B cell (primary cell): ENCODE data around the gene GLT1D1. TPM values are rescaled to one million over a fixed set of nuclear protein-coding genes. Genes with fewer than 3 reads are reported as not detected.

Experiments used
- ATAC-seq: fragments of 200-7000 bp; cut with Tn5 transposase; one replicate; pipeline ENCODE4 v1.10.0; 2021; ENCODE audit warnings: low read depth, mild to moderate bottlenecking, moderate number of reproducible peaks, moderate library complexity
- CTCF ChIA-PET: fragments of 350-600 bp; sonication (Branson Sonifier 250); formaldehyde crosslinking; loops from one replicate; lab custom pipeline; 2021; ENCODE audit warnings: antibody characterized with exemption, inconsistent platforms; lab: Charles Lee
- POLR2A ChIA-PET: fragments of 350-600 bp; sonication (Branson Sonifier 250); formaldehyde crosslinking; loops from one replicate; lab custom pipeline; 2021; ENCODE audit warnings: antibody characterized with exemption; lab: Charles Lee
- DNase-seq: peaks from one replicate; pipeline ENCODE4 v3.0.0; 2013
- H2AFZ ChIP-seq: 2 replicates; pipeline ENCODE4 v1.6.1; 2012; ENCODE audit warnings: mild to moderate bottlenecking, low read depth, low read length; ENCODE audit not compliant: insufficient read depth, poor library complexity, severe bottlenecking
- H3K27ac ChIP-seq, 2 donors: 1 replicate in 1 of 2; 2 replicates in 1 of 2; pipeline ENCODE4 v1.5.1; 2012 to 2013; ENCODE audit warnings: low read length in 2 of 2, mild to moderate bottlenecking in 2 of 2, moderate library complexity in 1 of 2
- H3K27me3 ChIP-seq, 4 experiments: fragments of 200-600 bp in 1 of 4; sonication (generic) in 1 of 4; replicated peaks in 1 of 4; 1 replicate in 2 of 4; 2 replicates in 2 of 4; pipeline versions ENCODE4 v1.6.1 to v1.7.0; 2013 to 2016; ENCODE audit warnings: low read length in 3 of 4, mild to moderate bottlenecking in 2 of 4, mixed read lengths in 1 of 4, moderate library complexity in 1 of 4; ENCODE audit not compliant: insufficient read depth in 4 of 4, control insufficient read depth in 3 of 4; ENCODE audit errors: control extremely low read depth in 1 of 4
- H3K36me3 ChIP-seq, 2 experiments: replicated peaks in 1 of 2; 1 replicate in 1 of 2; 2 replicates in 1 of 2; pipeline versions ENCODE4 v1.6.1 to v1.7.1; 2013; ENCODE audit warnings: low read length in 1 of 2; ENCODE audit not compliant: insufficient read depth in 2 of 2, control insufficient read depth in 1 of 2; ENCODE audit errors: control extremely low read depth in 1 of 2, extremely low read depth in 1 of 2
- H3K4me1 ChIP-seq, 2 donors: fragments of 200-600 bp in 1 of 2; sonication (generic) in 1 of 2; 1 replicate in 1 of 2; 2 replicates in 1 of 2; pipeline versions ENCODE4 v1.5.1 to v1.6.1; 2013 to 2017; ENCODE audit warnings: low read length in 2 of 2; ENCODE audit not compliant: control insufficient read depth in 2 of 2, insufficient read depth in 2 of 2
- H3K4me2 ChIP-seq: replicated peaks from 2 replicates; pipeline ENCODE3; 2012; ENCODE audit warnings: mild to moderate bottlenecking, low read depth, low read length; ENCODE audit not compliant: poor library complexity, severe bottlenecking
- H3K4me3 ChIP-seq, 5 experiments: fragments of 200-600 bp in 1 of 5; sonication (generic) in 1 of 5; 1 replicate in 3 of 5; 2 replicates in 2 of 5; pipeline versions ENCODE4 v1.5.1 to v1.7.0; 2011 to 2016; ENCODE audit warnings: low read length in 4 of 5, mild to moderate bottlenecking in 4 of 5, low read depth in 2 of 5, control low read depth in 1 of 5, moderate library complexity in 1 of 5; ENCODE audit not compliant: insufficient read depth in 1 of 5; ENCODE audit errors: control extremely low read depth in 1 of 5, extremely low read depth in 1 of 5
- H3K79me2 ChIP-seq: fragments of 200-600 bp; sonication (generic); one replicate; pipeline ENCODE4 v1.6.0; 2016; ENCODE audit warnings: low read length; ENCODE audit not compliant: control insufficient read depth, insufficient read depth
- H3K9ac ChIP-seq: fragments of 200-600 bp; sonication (generic); 2 replicates; pipeline ENCODE4 v1.6.1; 2017; ENCODE audit warnings: mild to moderate bottlenecking, low read length, moderate library complexity
- H3K9me3 ChIP-seq, 3 donors: one replicate each; pipeline versions ENCODE4 v1.6.1 to v1.7.1; 2013; ENCODE audit warnings: low read length in 2 of 3; ENCODE audit not compliant: control insufficient read depth in 2 of 3, insufficient read depth in 1 of 3; ENCODE audit errors: control extremely low read depth in 1 of 3
- H4K20me1 ChIP-seq: 2 replicates; pipeline ENCODE4 v1.6.0; 2012; ENCODE audit warnings: mild to moderate bottlenecking, low read length; ENCODE audit not compliant: insufficient read depth, control insufficient read depth, poor library complexity, severe bottlenecking
- H3K27ac Mint-ChIP-seq: one replicate; pipeline ENCODE4 v1.8.0; 2021; ENCODE audit warnings: mixed read lengths
- H3K27me3 Mint-ChIP-seq: one replicate; pipeline ENCODE4 v1.8.0; 2021; ENCODE audit warnings: mixed read lengths
- H3K4me1 Mint-ChIP-seq: one replicate; pipeline ENCODE4 v1.8.0; 2021; ENCODE audit warnings: mixed read lengths
- H3K4me3 Mint-ChIP-seq: one replicate; pipeline ENCODE4 v1.8.0; 2021; ENCODE audit warnings: mixed read lengths
- H3K9me3 Mint-ChIP-seq: one replicate; pipeline ENCODE4 v1.8.0; 2022; ENCODE audit warnings: mixed read lengths; ENCODE audit not compliant: insufficient read depth
- EZH2 ChIP-seq: IDR thresholded peaks from 2 replicates; pipeline ENCODE4 v1.6.1; 2012; ENCODE audit warnings: borderline replicate concordance, low read depth, mild to moderate bottlenecking, moderate library complexity, low read length; ENCODE audit not compliant: insufficient read depth, poor library complexity, severe bottlenecking
- WGBS: methylation state at CpG from one replicate; pipeline ENCODE4 v1.1.5; 2013; ENCODE audit warnings: missing lambda C conversion rate; ENCODE audit not compliant: insufficient coverage; 5-methylcytosine and 5-hydroxymethylcytosine counted together
- intact Hi-C: fragments of 100-400 bp; cut with micrococcal nuclease; formaldehyde crosslinking; loops from one replicate; pipeline ENCODE4 v1.10.0; 2022
- polyA minus RNA-seq: library from RNA; depleted of rRNA, polyadenylated mRNA; stranded (reverse); fragments of >200 nt; gene quantifications from 2 replicates; pipeline ENCODE4 v1.2.3, GENCODE V29; 2012
- polyA plus RNA-seq: library from polyadenylated mRNA; depleted of rRNA; stranded (reverse); fragments of >200 nt; gene quantifications from 2 replicates; pipeline ENCODE4 v1.2.3, GENCODE V29; 2012
- total RNA-seq, 2 donors: library from RNA; stranded (reverse); fragments of 120-200 nt in 1 of 2; gene quantifications; 1 replicate in 1 of 2; 2 replicates in 1 of 2; pipeline versions ENCODE4 v1.2.3 to v1.2.4, GENCODE V29; 2013 to 2022
- TF ChIP-seq, protein P1 (sequence below): fragments of 200-600 bp; IDR thresholded peaks from one replicate; pipeline ENCODE4 v1.8.0; 2022; ENCODE audit warnings: antibody characterized with exemption, mild to moderate bottlenecking

The GLT1D1 gene
- total RNA-seq = 0.22 TPM in 1 of 2 replicates, not detected in the other
- 0.42 TPM for total RNA-seq (2013)
- 0.20 and 0.49 TPM in 2 replicates for polyA plus RNA-seq
- polyA minus RNA-seq = 0.21 and 0.51 TPM in 2 replicates

DNA sequence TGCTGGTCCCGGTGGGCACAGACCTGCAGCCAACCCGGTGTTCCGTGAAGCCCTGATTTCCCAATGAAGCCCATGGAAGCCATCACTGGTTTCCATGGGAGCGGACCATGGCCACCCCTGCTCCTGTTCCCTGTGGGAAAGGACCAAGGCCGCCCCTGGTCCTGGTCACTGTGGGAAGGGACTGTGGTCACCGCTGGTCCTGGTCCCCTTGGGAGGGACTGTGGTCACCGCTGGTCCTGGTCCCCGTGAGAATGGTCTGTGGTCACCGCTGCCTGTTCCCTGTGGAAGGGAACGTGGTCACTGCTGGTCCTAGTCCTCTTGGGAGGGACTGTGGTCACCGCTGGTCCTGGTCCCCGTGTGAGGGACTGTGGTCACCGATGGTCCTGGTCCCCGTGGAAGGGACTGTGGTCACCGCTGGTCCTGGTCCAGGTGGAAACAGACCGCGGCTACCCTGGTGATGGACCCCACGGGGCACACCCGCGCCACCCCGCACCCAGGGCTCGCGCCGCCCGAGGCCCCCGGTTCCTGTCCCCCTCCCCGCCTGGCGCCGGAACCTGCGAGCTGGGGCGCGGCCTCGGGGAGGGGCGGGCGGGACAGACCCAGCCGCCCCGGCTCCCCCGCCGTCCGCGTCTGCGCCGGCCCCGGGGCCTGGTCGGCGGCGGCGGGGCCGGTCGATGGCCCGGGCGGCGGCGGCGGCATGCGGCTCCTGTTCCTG is at the start of gene GLT1D1:
Gene GLT1D1, plus strand, starts transcription at position 594 of the 715 bp plus-strand sequence. Its CDS starts 104 bp downstream, at position 698.
- Histone ChIP-seq H3K79me2 (no peaks in the 10 kb centered on the region), H3K27me3 (peaks cover 0 to 37% (median 12%) of the 10 kb centered on the region in 4 experiments), H3K9me3 (peaks cover 0 to 4% (median 0%) of the 10 kb centered on the region in 3 donors), H3K4me2 (peak within 1 kb of the TSS; percentile 93), H3K4me1 (peaks cover 10% of the 10 kb centered on the region in 2 donors), H3K4me3 (peak within 1 kb of the TSS in 4 of 5 experiments; percentile 34 to 53 (median 46)), H3K27ac (no peak within 1 kb of the TSS), H3K36me3 (no peaks in the 10 kb centered on the region), H4K20me1 (no peaks in the 10 kb centered on the region), H2AFZ (peak within 1 kb of the TSS; percentile 76), H3K9ac (peak within 1 kb of the TSS; percentile 60)
- no peak for TF ChIP-seq EZH2
- DNase-seq = peak; percentile 19
- H3K9me3 Mint-ChIP-seq = no peaks in the 10 kb centered on the region
- peaks cover 4% of the 10 kb centered on the region for H3K4me1 Mint-ChIP-seq
- WGBS = 23% methylated on average over 56 of the region's 56 CpGs
- peak within 1 kb of the TSS; percentile 72 for H3K4me3 Mint-ChIP-seq
- peaks cover 11% of the 10 kb centered on the region for H3K27me3 Mint-ChIP-seq
- intact Hi-C loops = no loop called here
- ATAC-seq = no peak
- H3K27ac Mint-ChIP-seq = no peak within 1 kb of the TSS
- CTCF ChIA-PET = interaction anchor here (1.4 kb wide), 1 partner anchor 59 kb away, joined by 4 read pairs; no protein-coding TSS in a partner anchor
- POLR2A ChIA-PET = no interaction called here

DNA sequence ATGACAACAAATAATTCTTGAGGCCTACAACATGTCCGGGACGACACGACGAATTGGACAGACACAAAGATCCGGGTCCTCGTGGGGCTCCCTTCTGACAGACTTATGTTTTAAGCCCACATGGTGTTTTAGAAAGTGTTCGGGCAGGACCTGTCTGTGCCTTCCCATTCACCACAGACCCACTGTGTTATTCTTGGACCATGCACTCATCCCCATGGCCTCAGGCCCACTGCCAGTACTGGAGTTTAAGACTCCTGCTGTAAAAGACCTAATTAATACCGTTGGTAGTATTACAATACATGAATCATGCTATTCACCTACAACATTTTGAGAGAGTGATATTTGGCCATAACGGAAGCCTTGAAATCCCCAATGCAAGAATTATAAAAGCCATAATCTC is 49.5 kb upstream of the GLT1D1 start:
- CTCF ChIA-PET = interaction anchor here (1.0 kb wide), 1 partner anchor 18 kb away, joined by 3 read pairs; no protein-coding TSS in a partner anchor
- Histone ChIP-seq H3K27ac (no peak overlapping the region), H3K9me3 (peaks cover 0 to 4% (median 0%) of the 10 kb centered on the region in 3 donors), H3K79me2 (peaks cover 91% of the 10 kb centered on the region), H3K9ac (no peak overlapping the region), H4K20me1 (peaks cover 32% of the 10 kb centered on the region), H3K4me2 (no peak overlapping the region), H2AFZ (no peak overlapping the region), H3K4me1 (peaks cover 31 to 33% of the 10 kb centered on the region in 2 donors), H3K4me3 (no peak overlapping the region), H3K36me3 (peaks cover 7 to 76% of the 10 kb centered on the region in 2 experiments), H3K27me3 (no peaks in the 10 kb centered on the region)
- intact Hi-C loops = no loop called here
- no peaks in the 10 kb centered on the region for H3K27me3 Mint-ChIP-seq
- no peaks in the 10 kb centered on the region for H3K9me3 Mint-ChIP-seq
- H3K4me3 Mint-ChIP-seq = no peak overlapping the region
- POLR2A ChIA-PET = no interaction called here
- 100% methylated on average over 7 of the region's 9 CpGs for WGBS
- H3K4me1 Mint-ChIP-seq = peaks cover 48% of the 10 kb centered on the region
- no peak overlapping the region for H3K27ac Mint-ChIP-seq
- DNase-seq (no peak), ATAC-seq (no peak)
- TF ChIP-seq EZH2 = no peak
- TF ChIP-seq, protein P1, sequence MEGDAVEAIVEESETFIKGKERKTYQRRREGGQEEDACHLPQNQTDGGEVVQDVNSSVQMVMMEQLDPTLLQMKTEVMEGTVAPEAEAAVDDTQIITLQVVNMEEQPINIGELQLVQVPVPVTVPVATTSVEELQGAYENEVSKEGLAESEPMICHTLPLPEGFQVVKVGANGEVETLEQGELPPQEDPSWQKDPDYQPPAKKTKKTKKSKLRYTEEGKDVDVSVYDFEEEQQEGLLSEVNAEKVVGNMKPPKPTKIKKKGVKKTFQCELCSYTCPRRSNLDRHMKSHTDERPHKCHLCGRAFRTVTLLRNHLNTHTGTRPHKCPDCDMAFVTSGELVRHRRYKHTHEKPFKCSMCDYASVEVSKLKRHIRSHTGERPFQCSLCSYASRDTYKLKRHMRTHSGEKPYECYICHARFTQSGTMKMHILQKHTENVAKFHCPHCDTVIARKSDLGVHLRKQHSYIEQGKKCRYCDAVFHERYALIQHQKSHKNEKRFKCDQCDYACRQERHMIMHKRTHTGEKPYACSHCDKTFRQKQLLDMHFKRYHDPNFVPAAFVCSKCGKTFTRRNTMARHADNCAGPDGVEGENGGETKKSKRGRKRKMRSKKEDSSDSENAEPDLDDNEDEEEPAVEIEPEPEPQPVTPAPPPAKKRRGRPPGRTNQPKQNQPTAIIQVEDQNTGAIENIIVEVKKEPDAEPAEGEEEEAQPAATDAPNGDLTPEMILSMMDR = no peak
